ENCODE data around the gene LNPK.

LNPK gene

DNA sequence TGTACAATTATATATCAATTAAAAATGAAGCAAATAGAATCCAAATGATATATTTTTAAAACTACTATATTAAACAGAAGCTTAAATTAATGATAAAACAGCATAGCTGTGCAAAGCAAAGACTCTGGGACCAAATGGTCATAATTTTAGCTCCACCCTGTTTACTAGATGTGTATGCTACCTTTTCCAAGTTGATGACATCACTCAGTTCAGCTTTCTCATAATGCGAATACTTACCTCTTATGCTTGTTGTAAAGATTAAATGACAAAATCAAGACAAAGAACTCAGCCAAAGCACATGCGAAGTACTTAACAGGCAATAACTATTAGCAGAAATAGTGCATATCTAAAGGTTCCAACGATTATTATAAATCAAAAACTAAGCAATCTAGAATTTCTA, 51.6 kb downstream of the LNPK start:
- TF ChIP-seq, protein P1, sequence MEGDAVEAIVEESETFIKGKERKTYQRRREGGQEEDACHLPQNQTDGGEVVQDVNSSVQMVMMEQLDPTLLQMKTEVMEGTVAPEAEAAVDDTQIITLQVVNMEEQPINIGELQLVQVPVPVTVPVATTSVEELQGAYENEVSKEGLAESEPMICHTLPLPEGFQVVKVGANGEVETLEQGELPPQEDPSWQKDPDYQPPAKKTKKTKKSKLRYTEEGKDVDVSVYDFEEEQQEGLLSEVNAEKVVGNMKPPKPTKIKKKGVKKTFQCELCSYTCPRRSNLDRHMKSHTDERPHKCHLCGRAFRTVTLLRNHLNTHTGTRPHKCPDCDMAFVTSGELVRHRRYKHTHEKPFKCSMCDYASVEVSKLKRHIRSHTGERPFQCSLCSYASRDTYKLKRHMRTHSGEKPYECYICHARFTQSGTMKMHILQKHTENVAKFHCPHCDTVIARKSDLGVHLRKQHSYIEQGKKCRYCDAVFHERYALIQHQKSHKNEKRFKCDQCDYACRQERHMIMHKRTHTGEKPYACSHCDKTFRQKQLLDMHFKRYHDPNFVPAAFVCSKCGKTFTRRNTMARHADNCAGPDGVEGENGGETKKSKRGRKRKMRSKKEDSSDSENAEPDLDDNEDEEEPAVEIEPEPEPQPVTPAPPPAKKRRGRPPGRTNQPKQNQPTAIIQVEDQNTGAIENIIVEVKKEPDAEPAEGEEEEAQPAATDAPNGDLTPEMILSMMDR (IDR thresholded peaks at IDR 0.05; ENCODE audit: low read depth, low read length): no peak
- no peak for DNase-seq (ENCODE audit: extremely low read depth, low read depth)

DNA sequence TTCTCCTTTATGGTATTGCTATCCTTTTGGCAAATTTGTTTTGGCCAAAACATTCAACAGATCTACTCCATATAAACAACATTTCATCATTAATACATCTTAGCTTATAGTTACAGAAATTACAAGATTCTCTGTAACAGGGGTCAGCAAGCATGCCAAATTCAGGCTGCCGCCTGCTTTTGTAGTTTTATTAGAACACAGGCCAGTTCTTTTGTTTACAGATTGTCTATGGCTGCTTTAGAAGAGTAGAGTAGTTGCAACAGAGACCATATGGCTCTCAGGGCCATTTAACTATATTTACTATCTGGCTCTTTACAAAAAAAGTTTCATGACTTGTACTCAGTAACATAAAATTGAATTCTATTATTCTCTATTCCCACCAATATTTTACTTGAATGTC, 53.9 kb downstream of the LNPK start:
- TF ChIP-seq, protein P1 (IDR thresholded peaks at IDR 0.05; ENCODE audit: low read depth, low read length): no peak
- DNase-seq (ENCODE audit: extremely low read depth, low read depth): no peak

DNA sequence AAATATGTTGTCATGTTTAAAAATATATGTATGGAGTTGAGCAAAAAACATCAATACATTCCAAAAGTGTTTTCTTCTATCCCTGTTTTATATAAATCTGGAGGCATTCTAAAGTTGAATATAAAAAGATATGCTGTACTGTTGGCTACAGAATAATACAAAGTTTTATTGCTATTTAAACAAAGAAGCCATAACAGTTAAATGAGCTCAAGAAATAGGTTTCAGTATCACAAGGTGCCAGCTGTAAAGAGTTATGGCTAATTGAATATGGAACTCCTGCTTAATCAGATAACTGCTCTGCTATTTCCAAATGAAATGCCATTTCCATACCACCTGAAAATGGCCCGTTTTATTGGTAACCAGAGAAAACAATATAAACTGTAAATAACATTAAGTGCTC, 55.0 kb downstream of the LNPK start:
- no peak for DNase-seq (ENCODE audit: extremely low read depth, low read depth)
- TF ChIP-seq, protein P1 (IDR thresholded peaks at IDR 0.05; ENCODE audit: low read depth, low read length): no peak

DNA sequence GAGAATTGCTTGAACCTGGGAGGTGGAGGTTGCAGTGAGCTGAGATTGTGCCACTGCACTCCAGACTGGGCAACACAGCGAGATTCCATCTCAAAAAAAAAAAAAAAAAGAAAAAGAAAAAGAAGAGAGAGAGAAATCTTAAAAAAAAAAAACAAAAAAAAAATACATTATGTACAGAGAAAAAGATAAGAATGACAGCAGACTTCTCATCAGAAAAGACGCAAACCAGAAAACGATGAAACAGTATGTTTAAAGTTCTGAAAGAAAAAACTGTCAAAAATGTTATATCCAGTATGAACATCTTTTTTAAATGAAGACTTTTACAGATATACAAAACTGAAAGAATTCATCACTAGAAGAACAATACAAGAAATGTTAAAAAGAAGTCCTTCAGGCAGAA, 60.4 kb downstream of the LNPK start:
- no peak for DNase-seq (ENCODE audit: extremely low read depth, low read depth)
- TF ChIP-seq, protein P1 (IDR thresholded peaks at IDR 0.05; ENCODE audit: low read depth, low read length): no peak

DNA sequence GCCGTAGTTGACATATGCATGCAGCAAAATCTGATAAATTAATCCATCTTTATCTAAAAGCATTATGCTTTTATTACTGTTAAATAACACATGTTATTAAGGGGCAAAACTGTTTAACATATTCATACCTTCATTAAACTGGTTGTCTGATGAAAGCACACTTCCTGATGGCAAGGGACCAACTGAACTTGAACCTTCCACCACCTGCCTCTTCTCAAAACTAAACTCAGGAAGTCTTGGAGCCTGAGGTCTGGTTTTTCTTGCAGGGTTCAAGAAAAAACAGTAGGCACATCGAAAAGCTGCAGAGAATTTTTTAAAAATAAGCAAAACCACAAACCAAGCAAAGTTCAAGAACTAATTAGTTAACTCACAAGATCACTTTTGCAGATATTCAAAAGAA, 64.9 kb downstream of the LNPK start:
- TF ChIP-seq, protein P1 (IDR thresholded peaks at IDR 0.05; ENCODE audit: low read depth, low read length): no peak

DNA sequence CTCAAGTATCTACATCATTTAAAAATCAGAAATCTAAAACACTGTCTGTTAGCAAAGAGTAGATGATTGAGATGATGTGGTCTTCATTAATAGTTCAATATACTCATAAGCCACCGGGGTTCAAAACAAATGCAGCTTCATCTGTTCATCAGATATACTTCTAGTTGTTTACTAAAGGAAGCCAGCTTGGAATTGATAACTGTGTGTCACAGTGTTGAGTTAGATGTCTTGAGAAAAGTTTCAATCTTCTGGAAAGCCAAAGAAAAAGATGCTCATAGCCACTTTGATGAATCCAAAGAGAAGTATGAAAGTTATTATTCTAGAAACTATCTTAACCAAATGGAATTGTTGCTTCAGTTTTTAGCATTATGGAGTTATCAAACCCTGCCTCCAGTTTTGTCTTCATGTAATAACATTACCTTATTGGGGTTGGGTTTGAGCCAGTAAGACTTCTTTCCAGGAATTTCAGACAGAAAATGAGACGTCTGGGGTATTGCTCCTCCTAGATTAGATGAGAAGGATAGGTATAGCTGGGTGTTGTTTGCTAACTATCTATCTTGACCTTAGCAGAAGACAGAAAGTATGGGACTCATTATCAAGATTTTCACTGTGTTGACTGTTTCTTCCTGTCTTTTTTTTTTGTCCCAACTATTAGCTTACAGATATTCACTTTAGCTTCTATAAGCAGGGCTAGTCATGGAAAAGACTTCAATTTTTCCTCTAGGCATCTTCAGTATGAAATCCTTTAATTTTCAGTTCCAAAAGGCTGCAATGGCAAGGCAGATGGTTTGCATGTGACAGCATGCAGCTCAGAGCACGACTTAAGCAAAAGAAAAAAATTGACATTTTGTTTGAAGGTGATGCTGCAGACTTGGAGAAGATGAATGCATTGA, 66.5 kb downstream of the LNPK start:
- no peak for DNase-seq (ENCODE audit: extremely low read depth, low read depth)
- TF ChIP-seq, protein P1 (IDR thresholded peaks at IDR 0.05; ENCODE audit: low read depth, low read length): no peak

More for the DNA sequence above, 64.9 kb downstream of the LNPK start:
- DNase-seq (ENCODE audit: extremely low read depth, low read depth): no peak

DNA sequence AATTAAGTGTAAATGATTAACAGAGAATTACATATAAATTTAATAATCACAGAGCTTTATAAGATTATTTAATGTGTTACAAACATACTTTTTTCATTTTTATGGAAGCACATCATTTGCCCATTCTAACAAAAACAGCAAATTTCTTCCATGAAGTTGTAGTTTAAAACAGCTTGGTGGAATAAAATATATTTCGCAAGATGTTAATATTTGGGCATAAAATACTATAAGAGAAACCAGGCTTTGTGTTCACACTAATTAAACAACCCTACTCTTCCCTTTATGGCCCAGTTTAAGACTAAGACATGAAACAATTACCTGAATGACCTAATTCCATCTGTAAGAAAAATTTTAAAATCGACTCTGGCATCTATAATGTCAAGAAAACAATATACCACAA, 69.4 kb downstream of the LNPK start:
- no peak for DNase-seq (ENCODE audit: extremely low read depth, low read depth)
- TF ChIP-seq, protein P1 (IDR thresholded peaks at IDR 0.05; ENCODE audit: low read depth, low read length): no peak

All from AG09319 (cell line).